K562 (cell line): ENCODE data around the gene GCNA. TPM values are rescaled to one million over a fixed set of nuclear protein-coding genes. Genes with fewer than 3 reads are reported as not detected.

Source experiments
- ATAC-seq: fragments of 200-7000 bp; cut with Tn5 transposase; 3 replicates; pipeline ENCODE4 v1.9.1; 2020; ENCODE audit warnings: moderate library complexity
- BruUV-seq: library from RNA; stranded (reverse); fragments of 400-500 nt; replicated peaks from 2 replicates; lab custom pipeline; 2021; lab: Mats Ljungman, UMichigan
- CTCF ChIA-PET: fragments of 300-600 bp; formaldehyde crosslinking; extraction: SDS; loops from one replicate; lab custom pipeline; 2021; ENCODE audit warnings: low intra/inter-chr PET ratio; lab: Yijun Ruan, JAX
- POLR2A ChIA-PET: fragments of 300-600, 350-650 bp; sonication (Branson Sonifier 250); formaldehyde crosslinking; extraction: SDS; loops from one replicate; lab custom pipeline; 2021; ENCODE audit warnings: antibody characterized with exemption, inconsistent platforms; lab: Yijun Ruan, JAX
- DNase-seq, 4 experiments: peaks; one replicate each; pipeline versions ENCODE4 v3.0.0 to v3.0.0-alpha.2; 2011 to 2018; ENCODE audit warnings: low spot score in 3 of 4, mixed read lengths in 3 of 4; ENCODE audit errors: extremely low read depth in 1 of 4
- FAIRE-seq: peaks from 2 replicates; lab custom pipeline; 2011; peaks lifted over from hg19 to GRCh38; lab: Jason Lieb, UNC
- H2AFZ ChIP-seq: 2 replicates; pipeline ENCODE4 v1.6.0; 2011; ENCODE audit warnings: low read depth, low read length, control low read depth, inconsistent platforms
- H3K27ac ChIP-seq: fragments of 200-600 bp; 3 replicates; pipeline ENCODE4 v1.8.0; 2011; ENCODE audit warnings: low read depth, mild to moderate bottlenecking, control low read depth, inconsistent platforms, low read length, moderate library complexity, mixed read lengths; ENCODE audit errors: extremely low read depth
- H3K27me3 ChIP-seq, 2 experiments: fragments of 300-600 bp in 1 of 2; 2 replicates in 1 of 2; 3 replicates in 1 of 2; pipeline versions ENCODE4 v1.6.0 to v1.8.0; 2011; ENCODE audit warnings: inconsistent platforms in 2 of 2, low read length in 2 of 2, mild to moderate bottlenecking in 1 of 2, mixed read lengths in 1 of 2, moderate library complexity in 1 of 2; ENCODE audit not compliant: control insufficient read depth in 2 of 2, insufficient read depth in 2 of 2
- H3K36me3 ChIP-seq: fragments of 300-600 bp; 3 replicates; pipeline ENCODE4 v1.8.0; 2011; ENCODE audit warnings: mild to moderate bottlenecking, low read length, inconsistent platforms; ENCODE audit not compliant: control insufficient read depth, insufficient read depth
- H3K4me1 ChIP-seq, 2 experiments: fragments of 200-600 bp in 1 of 2; replicated peaks in 1 of 2; 2 replicates in 1 of 2; 3 replicates in 1 of 2; pipeline versions ENCODE4 v1.5.1 to v1.8.0; 2011; ENCODE audit warnings: inconsistent platforms in 2 of 2, low read length in 2 of 2, mild to moderate bottlenecking in 1 of 2, mixed read lengths in 1 of 2, moderate library complexity in 1 of 2; ENCODE audit not compliant: control insufficient read depth in 2 of 2, insufficient read depth in 2 of 2
- H3K4me2 ChIP-seq: 2 replicates; pipeline ENCODE4 v1.6.1; 2011; ENCODE audit warnings: low read length, control low read depth, inconsistent platforms, mixed read lengths; ENCODE audit not compliant: insufficient read depth
- H3K4me3 ChIP-seq: fragments of 200-600 bp; sonication (generic), shearing (Covaris generic); 2 replicates; pipeline ENCODE4 v1.5.1; 2016; ENCODE audit warnings: control low read depth, inconsistent platforms
- H3K79me2 ChIP-seq: fragments of 200-600 bp; 3 replicates; pipeline ENCODE4 v1.8.0; 2011; ENCODE audit warnings: low read length, inconsistent platforms; ENCODE audit not compliant: control insufficient read depth, insufficient read depth
- H3K9ac ChIP-seq, 2 experiments: 2 replicates each; pipeline versions ENCODE4 v1.6.0 to v1.6.1; 2011; ENCODE audit warnings: low read depth in 2 of 2, low read length in 2 of 2, control low read depth in 1 of 2, inconsistent platforms in 1 of 2, mild to moderate bottlenecking in 1 of 2, mixed read lengths in 1 of 2; ENCODE audit not compliant: insufficient read depth in 1 of 2
- H3K9me1 ChIP-seq: one replicate; pipeline ENCODE4 v1.6.0; 2011; ENCODE audit warnings: inconsistent platforms, mild to moderate bottlenecking, low read length, moderate library complexity; ENCODE audit not compliant: control insufficient read depth, insufficient read depth
- H3K9me3 ChIP-seq: replicated peaks from 2 replicates; pipeline ENCODE4 v1.5.1; 2011; ENCODE audit warnings: low read depth, low read length, inconsistent platforms; ENCODE audit not compliant: control insufficient read depth, insufficient read depth
- H4K20me1 ChIP-seq: replicated peaks from 2 replicates; pipeline ENCODE4 v1.6.1; 2011; ENCODE audit warnings: low read length, inconsistent platforms, mixed read lengths; ENCODE audit not compliant: control insufficient read depth, insufficient read depth
- EHMT2 ChIP-seq: fragments of 450-650 bp; IDR thresholded peaks from 2 replicates; pipeline ENCODE4 v1.6.1; 2018; ENCODE audit warnings: antibody characterized with exemption
- HDAC3 ChIP-seq: fragments of 450-650 bp; IDR thresholded peaks from 2 replicates; pipeline ENCODE4 v1.6.1; 2018; ENCODE audit warnings: borderline replicate concordance, mild to moderate bottlenecking, moderate library complexity; ENCODE audit not compliant: partially characterized antibody
- HES1 ChIP-seq: fragments of 450-650 bp; IDR thresholded peaks from 2 replicates; pipeline ENCODE4 v1.6.1; 2016; ENCODE audit warnings: low read depth, mild to moderate bottlenecking, moderate library complexity
- HNRNPL ChIP-seq: fragments of 200-400 bp; formaldehyde crosslinking; IDR thresholded peaks from 2 replicates; pipeline ENCODE4 v1.6.1; 2017; ENCODE audit warnings: low read depth, mild to moderate bottlenecking, low read length
- MTF1 ChIP-seq: fragments of 250-450 bp; sonication (Bioruptor Pico); IDR thresholded peaks from 2 replicates; pipeline ENCODE4 v1.9.0; 2021; ENCODE audit warnings: moderate library complexity, mild to moderate bottlenecking, inconsistent platforms, borderline replicate concordance
- PCBP1 ChIP-seq: fragments of 200-400 bp; formaldehyde crosslinking; IDR thresholded peaks from 2 replicates; pipeline ENCODE4 v1.6.1; 2018; ENCODE audit warnings: mild to moderate bottlenecking, low read depth, low read length; ENCODE audit not compliant: poor library complexity, severe bottlenecking
- POLR2A ChIP-seq: fragments of 450-650 bp; conservative IDR thresholded peaks from 2 replicates; pipeline ENCODE4 v1.6.1; 2016
- POLR3A ChIP-seq: IDR thresholded peaks from 2 replicates; pipeline ENCODE4 v1.6.1; 2011; ENCODE audit warnings: borderline replicate concordance, mild to moderate bottlenecking, moderate library complexity; ENCODE audit not compliant: insufficient read length, insufficient read depth; ENCODE audit errors: extremely low read depth
- PTTG1 ChIP-seq: fragments of 450-650 bp; IDR thresholded peaks from 2 replicates; pipeline ENCODE4 v1.6.1; 2016; ENCODE audit warnings: low read depth, mild to moderate bottlenecking, missing genetic modification characterization, missing compliant biosample characterization
- RBBP5 ChIP-seq: fragments of 200-600 bp; sonication (generic); IDR thresholded peaks from 2 replicates; pipeline ENCODE4 v1.6.1; 2012; ENCODE audit warnings: borderline replicate concordance, mild to moderate bottlenecking, low read length, control low read depth, inconsistent platforms; ENCODE audit not compliant: insufficient read depth, poor library complexity, severe bottlenecking
- RBM25 ChIP-seq: fragments of 200-400 bp; formaldehyde crosslinking; IDR thresholded peaks from 2 replicates; pipeline ENCODE4 v1.6.1; 2018; ENCODE audit warnings: low read length, low read depth, moderate library complexity; ENCODE audit not compliant: severe bottlenecking
- SFPQ ChIP-seq: fragments of 200-400 bp; formaldehyde crosslinking; IDR thresholded peaks from 2 replicates; pipeline ENCODE4 v1.6.1; 2017; ENCODE audit warnings: mild to moderate bottlenecking, low read depth, low read length, moderate library complexity
- TARDBP ChIP-seq: fragments of 450-650 bp; IDR thresholded peaks from 2 replicates; pipeline ENCODE4 v1.6.1; 2016
- ZNF212 ChIP-seq: fragments of 450-650 bp; formaldehyde crosslinking; IDR thresholded peaks from 2 replicates; pipeline ENCODE4 v1.4.0; 2020; ENCODE audit warnings: mild to moderate bottlenecking
- ZNF282 ChIP-seq: sonication (generic); formaldehyde crosslinking; IDR thresholded peaks from 2 replicates; pipeline ENCODE4 v1.8.1; 2023; ENCODE audit warnings: missing genetic modification reagents
- ZNF347 ChIP-seq: fragments of 450-650 bp; formaldehyde crosslinking; IDR thresholded peaks from 2 replicates; pipeline ENCODE4 v1.4.0; 2020; ENCODE audit warnings: low read depth, mild to moderate bottlenecking, moderate library complexity
- ZNF830 ChIP-seq: fragments of 250-450 bp; sonication (Bioruptor Pico); IDR thresholded peaks from 2 replicates; pipeline ENCODE4 v1.5.0; 2021; ENCODE audit warnings: mild to moderate bottlenecking
- WGBS: fragments of 100-300 bp; shearing (Covaris generic); methylation state at CpG from one replicate; pipeline ENCODE4 v1.1.6; 2016; ENCODE audit warnings: low coverage, mixed read lengths; ENCODE audit not compliant: insufficient coverage; ENCODE audit errors: missing lambda C conversion rate; 5-methylcytosine and 5-hydroxymethylcytosine counted together
- in situ Hi-C: fragments of 300-500 bp; cut with MboI; formaldehyde crosslinking; loops from 4 replicates; pipeline ENCODE4 v1.15.0; 2018; ENCODE audit warnings: inconsistent platforms, mixed read lengths
- intact Hi-C: fragments of 100-400 bp; cut with micrococcal nuclease; formaldehyde crosslinking; loops from 2 replicates; pipeline ENCODE4 v1.14.2; 2022
- polyA plus RNA-seq, 8 experiments: library from polyadenylated mRNA; depleted of rRNA in 4 of 8; stranded (reverse) in 5 of 8; unstranded in 3 of 8; fragments of >200 nt; fragmentation: Nextera tagmentation in 2 of 8; fragmentation: Illumina TruSeq in 1 of 8; extraction: Ambion mirVana in 2 of 8; extraction: Trizol in 1 of 8; gene quantifications; 2 replicates each; pipeline versions ENCODE4 v1.2.1 to v1.2.3, GENCODE V29; 2011 to 2014; ENCODE audit warnings: inconsistent platforms in 1 of 8, missing spikeins in 1 of 8
- total RNA-seq, 7 experiments: library from RNA; depleted of rRNA in 6 of 7; stranded (reverse); fragments of >200 nt in 6 of 7; fragmentation: Illumina TruSeq in 2 of 7; extraction: Trizol in 2 of 7; gene quantifications; 2 replicates each; pipeline versions ENCODE4 v1.2.1 to v1.2.3, GENCODE V29; 2011 to 2021; ENCODE audit warnings: low replicate concordance in 1 of 7
- TF ChIP-seq, protein P1 (sequence below): fragments of 250-450 bp; sonication (Bioruptor Pico); IDR thresholded peaks from 2 replicates; pipeline ENCODE4 v1.8.0; 2022; ENCODE audit warnings: inconsistent platforms, mild to moderate bottlenecking, moderate library complexity, borderline replicate concordance

GCNA gene
- total and polyA plus RNA-seq, 9 of the 15 experiments (the other 6 are each of a cell fraction or from before 2014, with no cell fraction given): 0.27 to 1.5 (median 0.86) TPM

DNA sequence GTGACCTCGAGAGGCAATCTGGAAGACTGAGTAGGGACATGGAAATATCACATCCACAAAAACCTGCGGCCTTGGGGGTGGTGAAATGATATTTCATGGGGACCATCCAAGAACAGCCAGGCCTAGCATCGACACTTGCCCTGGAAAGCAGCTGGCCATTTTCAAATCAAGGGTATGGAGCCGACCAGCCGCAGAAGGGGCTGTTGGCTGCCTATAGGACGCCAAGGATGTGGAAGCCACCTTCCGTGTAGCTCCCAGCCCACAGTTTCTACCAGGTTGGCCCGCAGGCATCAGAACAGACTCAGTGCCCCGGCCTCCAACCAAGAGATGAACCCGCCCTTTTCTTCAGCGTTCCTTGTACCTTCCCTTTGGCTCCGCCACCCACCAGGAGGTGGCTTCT, 83.7 kb downstream of the GCNA start:
- 0% methylated on average over 11 of the region's 12 CpGs for WGBS
- Histone ChIP-seq H3K9me3 (no peaks in the 10 kb centered on the region), H3K4me1 (peaks cover 0 to 9% of the 10 kb centered on the region in 2 experiments; a peak in 3 of 5 replicates), H3K4me2 (no peak overlapping the region), H3K27ac (no peak overlapping the region), H3K9me1 (no peaks in the 10 kb centered on the region), H3K79me2 (no peaks in the 10 kb centered on the region), H3K9ac (no peak overlapping the region), H3K36me3 (no peaks in the 10 kb centered on the region), H4K20me1 (no peaks in the 10 kb centered on the region), H2AFZ (no peak overlapping the region), H3K4me3 (no peak overlapping the region), H3K27me3 (peaks cover 10 to 32% of the 10 kb centered on the region in 2 experiments; a peak in 4 of 5 replicates)
- intact Hi-C loops: no loop called here
- no TSS peak for BruUV-seq
- ATAC-seq (no peak), DNase-seq (no peak), FAIRE-seq (no peak)
- in situ Hi-C loops: loop anchor here (25.0 kb wide), 1 partner anchor 200 kb away; no protein-coding TSS in a partner anchor
- POLR2A ChIA-PET: no interaction called here
- CTCF ChIA-PET: no interaction called here
- TF ChIP-seq POLR2A (no peak), ZNF347 (CRISPR knock-in tag) (no peak), ZNF282 (CRISPR knock-in tag) (no peak), POLR3A (no peak), MTF1 (no peak), EHMT2 (no peak), ZNF830 (CRISPR knock-in tag) (no peak), ZNF212 (no peak), SFPQ (no peak), TARDBP (no peak), HNRNPL (no peak), HES1 (no peak), PCBP1 (no peak), RBM25 (no peak), PTTG1 (tag) (no peak), RBBP5 (no peak), HDAC3 (no peak)
- TF ChIP-seq, protein P1, sequence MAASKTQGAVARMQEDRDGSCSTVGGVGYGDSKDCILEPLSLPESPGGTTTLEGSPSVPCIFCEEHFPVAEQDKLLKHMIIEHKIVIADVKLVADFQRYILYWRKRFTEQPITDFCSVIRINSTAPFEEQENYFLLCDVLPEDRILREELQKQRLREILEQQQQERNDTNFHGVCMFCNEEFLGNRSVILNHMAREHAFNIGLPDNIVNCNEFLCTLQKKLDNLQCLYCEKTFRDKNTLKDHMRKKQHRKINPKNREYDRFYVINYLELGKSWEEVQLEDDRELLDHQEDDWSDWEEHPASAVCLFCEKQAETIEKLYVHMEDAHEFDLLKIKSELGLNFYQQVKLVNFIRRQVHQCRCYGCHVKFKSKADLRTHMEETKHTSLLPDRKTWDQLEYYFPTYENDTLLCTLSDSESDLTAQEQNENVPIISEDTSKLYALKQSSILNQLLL (CRISPR knock-in tag): no peak
